Astrocyte (in vitro differentiated cells and primary cell): ENCODE data around the gene MS4A2.

Experiments used
- CTCF ChIP-seq: IDR thresholded peaks from 2 replicates; pipeline ENCODE4 v1.5.1; 2011; ENCODE audit warnings: low read depth, mild to moderate bottlenecking, inconsistent platforms, low read length, moderate library complexity; ENCODE audit not compliant: insufficient read depth
- EZH2 ChIP-seq: IDR thresholded peaks from 2 replicates; pipeline ENCODE4 v1.6.1; 2012; ENCODE audit warnings: mild to moderate bottlenecking, low read length, inconsistent platforms; ENCODE audit not compliant: insufficient read depth

GRCh38 chr11:60095477-60096120 is 7.1 kb downstream of the MS4A2 start:
- TF ChIP-seq CTCF (no peak), EZH2 (no peak)
